ENCODE data around the gene JAKMIP2. TPM values are rescaled to one million over a fixed set of nuclear protein-coding genes. Genes with fewer than 3 reads are reported as not detected.

Gene JAKMIP2
- total RNA-seq, 1 donor from 2014 or later = 6.0 TPM

DNA sequence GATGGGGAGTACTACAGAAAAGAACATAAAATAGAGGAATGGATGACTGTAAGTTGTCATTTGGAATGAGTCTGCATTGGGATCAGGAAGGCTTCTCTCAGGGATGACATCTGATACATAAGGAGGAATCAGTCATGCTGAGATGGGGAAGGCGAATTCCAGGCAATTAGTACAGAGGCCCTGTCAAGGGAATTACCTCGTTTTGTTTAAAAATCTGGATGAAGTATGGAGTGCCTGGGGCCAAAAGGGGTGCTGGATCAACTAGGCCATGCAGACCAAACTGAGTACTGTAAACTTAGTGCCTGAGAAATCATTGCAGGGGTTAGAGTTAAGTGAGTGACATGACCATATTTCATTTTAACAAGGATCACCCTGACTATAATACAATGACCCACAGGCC, 30.5 kb downstream of the JAKMIP2 start:
- no peaks in the 10 kb centered on the region for H3K36me3 Mint-ChIP-seq (ENCODE audit: insufficient read depth)
- no peaks in the 10 kb centered on the region for H3K9me3 Mint-ChIP-seq (ENCODE audit: low read depth)
- H3K4me1 Mint-ChIP-seq (ENCODE audit: low read depth) = peaks cover 13% of the 10 kb centered on the region
- TF ChIP-seq, protein P1, sequence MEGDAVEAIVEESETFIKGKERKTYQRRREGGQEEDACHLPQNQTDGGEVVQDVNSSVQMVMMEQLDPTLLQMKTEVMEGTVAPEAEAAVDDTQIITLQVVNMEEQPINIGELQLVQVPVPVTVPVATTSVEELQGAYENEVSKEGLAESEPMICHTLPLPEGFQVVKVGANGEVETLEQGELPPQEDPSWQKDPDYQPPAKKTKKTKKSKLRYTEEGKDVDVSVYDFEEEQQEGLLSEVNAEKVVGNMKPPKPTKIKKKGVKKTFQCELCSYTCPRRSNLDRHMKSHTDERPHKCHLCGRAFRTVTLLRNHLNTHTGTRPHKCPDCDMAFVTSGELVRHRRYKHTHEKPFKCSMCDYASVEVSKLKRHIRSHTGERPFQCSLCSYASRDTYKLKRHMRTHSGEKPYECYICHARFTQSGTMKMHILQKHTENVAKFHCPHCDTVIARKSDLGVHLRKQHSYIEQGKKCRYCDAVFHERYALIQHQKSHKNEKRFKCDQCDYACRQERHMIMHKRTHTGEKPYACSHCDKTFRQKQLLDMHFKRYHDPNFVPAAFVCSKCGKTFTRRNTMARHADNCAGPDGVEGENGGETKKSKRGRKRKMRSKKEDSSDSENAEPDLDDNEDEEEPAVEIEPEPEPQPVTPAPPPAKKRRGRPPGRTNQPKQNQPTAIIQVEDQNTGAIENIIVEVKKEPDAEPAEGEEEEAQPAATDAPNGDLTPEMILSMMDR (IDR thresholded peaks at IDR 0.05; ENCODE audit: unreplicated experiment) = no peak
- DNase-seq (ENCODE audit: low spot score, unreplicated experiment) = no peak
- H3K4me3 Mint-ChIP-seq (ENCODE audit: low read depth) = no peak overlapping the region
- H3K27me3 Mint-ChIP-seq = no peaks in the 10 kb centered on the region
- no peak overlapping the region for H3K27ac Mint-ChIP-seq

DNA sequence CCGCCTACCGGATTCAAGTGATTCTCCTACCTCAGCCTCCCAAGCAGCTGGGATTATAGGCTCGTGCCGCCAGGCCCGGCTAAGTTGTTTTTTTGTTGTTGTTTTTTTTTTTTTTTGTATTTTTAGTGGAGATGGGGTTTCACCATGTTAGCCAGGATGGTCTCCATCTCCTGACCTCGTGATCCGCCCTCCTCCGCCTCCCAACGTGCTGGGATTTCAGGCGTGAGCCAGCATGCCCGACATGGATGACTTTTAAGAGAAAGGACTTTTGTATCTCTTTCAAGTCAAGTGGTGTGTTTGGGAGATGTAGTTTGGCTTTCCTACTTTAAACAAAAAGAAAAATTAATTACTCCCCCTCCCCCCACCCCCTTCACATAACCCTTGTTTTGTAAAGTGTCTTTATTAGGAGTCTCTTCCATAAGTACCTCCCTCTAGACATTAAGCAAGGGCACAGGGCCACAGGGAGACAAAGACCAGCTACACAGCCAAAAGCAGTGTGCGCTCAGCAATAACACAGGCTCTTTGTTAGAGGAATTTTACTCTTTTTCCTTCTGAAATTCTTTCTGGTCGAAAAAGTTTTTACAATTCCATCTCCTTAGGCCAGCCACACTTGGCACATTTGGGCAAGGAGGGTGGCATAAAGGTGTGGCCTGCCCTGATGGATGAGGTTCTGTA, 31.2 kb downstream of the JAKMIP2 start:
- Mint-ChIP-seq H3K4me3 (ENCODE audit: low read depth) (no peak overlapping the region), H3K27ac (no peak overlapping the region), H3K27me3 (no peaks in the 10 kb centered on the region), H3K9me3 (ENCODE audit: low read depth) (no peaks in the 10 kb centered on the region), H3K4me1 (ENCODE audit: low read depth) (peaks cover 12% of the 10 kb centered on the region), H3K36me3 (ENCODE audit: insufficient read depth) (no peaks in the 10 kb centered on the region)
- no peak for DNase-seq (ENCODE audit: low spot score, unreplicated experiment)
- TF ChIP-seq, protein P1 (IDR thresholded peaks at IDR 0.05; ENCODE audit: unreplicated experiment) = no peak

DNA sequence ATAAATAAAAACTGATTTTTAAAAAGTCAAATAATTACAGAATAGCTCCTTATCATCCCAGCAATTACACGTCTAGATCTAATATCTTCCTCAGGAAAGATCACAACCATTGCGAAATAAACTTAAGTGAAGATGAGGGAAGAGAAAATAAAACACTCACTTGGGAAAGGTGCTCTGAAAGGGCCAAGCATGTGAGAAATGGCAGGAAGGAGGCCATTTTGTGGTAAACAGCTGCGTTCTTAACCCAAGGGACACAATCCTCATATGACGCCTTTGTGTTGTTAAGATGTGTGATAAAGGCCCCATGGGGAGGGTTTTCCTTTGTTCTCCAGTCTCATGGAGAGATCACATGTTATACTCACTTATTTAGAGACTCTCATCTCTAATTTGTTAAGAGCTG, 32.5 kb downstream of the JAKMIP2 start:
- H3K27me3 Mint-ChIP-seq = no peaks in the 10 kb centered on the region
- no peaks in the 10 kb centered on the region for H3K36me3 Mint-ChIP-seq (ENCODE audit: insufficient read depth)
- no peak overlapping the region for H3K4me3 Mint-ChIP-seq (ENCODE audit: low read depth)
- DNase-seq (ENCODE audit: low spot score, unreplicated experiment) = no peak
- peaks cover 10% of the 10 kb centered on the region for H3K4me1 Mint-ChIP-seq (ENCODE audit: low read depth)
- no peaks in the 10 kb centered on the region for H3K9me3 Mint-ChIP-seq (ENCODE audit: low read depth)
- TF ChIP-seq, protein P1 (IDR thresholded peaks at IDR 0.05; ENCODE audit: unreplicated experiment) = no peak
- no peak overlapping the region for H3K27ac Mint-ChIP-seq

DNA sequence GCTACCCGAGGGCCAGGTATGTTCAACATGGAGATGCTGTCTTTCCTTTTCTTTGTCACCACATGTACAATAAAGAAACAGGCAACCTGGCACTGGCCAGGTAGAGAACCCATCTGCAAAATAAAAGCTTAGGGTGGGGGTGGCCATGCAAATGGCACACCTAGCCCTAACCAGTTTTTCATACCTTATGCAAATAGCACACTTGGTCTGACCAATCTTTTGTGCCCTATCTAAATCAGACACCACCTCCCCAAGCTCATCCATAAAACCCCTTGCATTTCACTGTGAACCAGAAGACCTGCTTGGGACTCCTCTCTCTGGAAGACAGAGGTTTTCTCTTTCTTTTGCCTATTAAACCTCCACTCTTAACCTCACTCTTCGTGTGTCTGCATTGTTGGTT, 33.9 kb downstream of the JAKMIP2 start:
- no peak for DNase-seq (ENCODE audit: low spot score, unreplicated experiment)
- no peak overlapping the region for H3K27ac Mint-ChIP-seq
- H3K4me1 Mint-ChIP-seq (ENCODE audit: low read depth) = peaks cover 10% of the 10 kb centered on the region
- TF ChIP-seq, protein P1 (IDR thresholded peaks at IDR 0.05; ENCODE audit: unreplicated experiment) = no peak
- H3K4me3 Mint-ChIP-seq (ENCODE audit: low read depth) = no peak overlapping the region
- no peaks in the 10 kb centered on the region for H3K27me3 Mint-ChIP-seq
- no peaks in the 10 kb centered on the region for H3K9me3 Mint-ChIP-seq (ENCODE audit: low read depth)
- H3K36me3 Mint-ChIP-seq (ENCODE audit: insufficient read depth) = no peaks in the 10 kb centered on the region

DNA sequence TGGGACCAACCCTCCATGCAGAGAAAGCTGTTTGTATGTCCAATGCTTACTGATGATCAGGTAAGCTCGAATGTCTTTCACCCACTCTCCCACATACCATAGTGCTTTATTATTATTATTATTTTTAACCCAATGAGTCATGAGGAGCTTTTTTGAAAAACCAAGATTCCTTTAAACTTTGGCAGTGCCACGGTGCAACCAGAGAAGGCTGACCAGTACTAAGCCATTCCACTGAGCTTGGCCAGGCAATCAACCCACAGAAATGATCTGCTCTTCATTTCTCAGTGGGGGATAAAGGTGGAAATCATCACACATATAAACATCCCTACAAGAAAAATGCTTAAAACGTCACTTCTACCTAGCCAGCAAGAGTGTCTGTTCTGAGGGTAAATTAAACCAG, 35.5 kb downstream of the JAKMIP2 start:
- Mint-ChIP-seq H3K36me3 (ENCODE audit: insufficient read depth) (no peaks in the 10 kb centered on the region), H3K27ac (no peak overlapping the region), H3K4me1 (ENCODE audit: low read depth) (peaks cover 10% of the 10 kb centered on the region), H3K9me3 (ENCODE audit: low read depth) (no peaks in the 10 kb centered on the region), H3K4me3 (ENCODE audit: low read depth) (no peak overlapping the region), H3K27me3 (no peaks in the 10 kb centered on the region)
- DNase-seq (ENCODE audit: low spot score, unreplicated experiment) = no peak
- TF ChIP-seq, protein P1 (IDR thresholded peaks at IDR 0.05; ENCODE audit: unreplicated experiment) = no peak

Measured in progenitor cell of endocrine pancreas (in vitro differentiated cells).